ENCODE measurements around the gene TAF3.
"Not testable (repeated sequence)": the region's sequence is repeated elsewhere in the genome, so short reads cannot be mapped to it uniquely, and the experiment has no call there.

The TAF3 gene, protein sequence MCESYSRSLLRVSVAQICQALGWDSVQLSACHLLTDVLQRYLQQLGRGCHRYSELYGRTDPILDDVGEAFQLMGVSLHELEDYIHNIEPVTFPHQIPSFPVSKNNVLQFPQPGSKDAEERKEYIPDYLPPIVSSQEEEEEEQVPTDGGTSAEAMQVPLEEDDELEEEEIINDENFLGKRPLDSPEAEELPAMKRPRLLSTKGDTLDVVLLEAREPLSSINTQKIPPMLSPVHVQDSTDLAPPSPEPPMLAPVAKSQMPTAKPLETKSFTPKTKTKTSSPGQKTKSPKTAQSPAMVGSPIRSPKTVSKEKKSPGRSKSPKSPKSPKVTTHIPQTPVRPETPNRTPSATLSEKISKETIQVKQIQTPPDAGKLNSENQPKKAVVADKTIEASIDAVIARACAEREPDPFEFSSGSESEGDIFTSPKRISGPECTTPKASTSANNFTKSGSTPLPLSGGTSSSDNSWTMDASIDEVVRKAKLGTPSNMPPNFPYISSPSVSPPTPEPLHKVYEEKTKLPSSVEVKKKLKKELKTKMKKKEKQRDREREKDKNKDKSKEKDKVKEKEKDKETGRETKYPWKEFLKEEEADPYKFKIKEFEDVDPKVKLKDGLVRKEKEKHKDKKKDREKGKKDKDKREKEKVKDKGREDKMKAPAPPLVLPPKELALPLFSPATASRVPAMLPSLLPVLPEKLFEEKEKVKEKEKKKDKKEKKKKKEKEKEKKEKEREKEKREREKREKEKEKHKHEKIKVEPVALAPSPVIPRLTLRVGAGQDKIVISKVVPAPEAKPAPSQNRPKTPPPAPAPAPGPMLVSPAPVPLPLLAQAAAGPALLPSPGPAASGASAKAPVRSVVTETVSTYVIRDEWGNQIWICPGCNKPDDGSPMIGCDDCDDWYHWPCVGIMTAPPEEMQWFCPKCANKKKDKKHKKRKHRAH

DNA sequence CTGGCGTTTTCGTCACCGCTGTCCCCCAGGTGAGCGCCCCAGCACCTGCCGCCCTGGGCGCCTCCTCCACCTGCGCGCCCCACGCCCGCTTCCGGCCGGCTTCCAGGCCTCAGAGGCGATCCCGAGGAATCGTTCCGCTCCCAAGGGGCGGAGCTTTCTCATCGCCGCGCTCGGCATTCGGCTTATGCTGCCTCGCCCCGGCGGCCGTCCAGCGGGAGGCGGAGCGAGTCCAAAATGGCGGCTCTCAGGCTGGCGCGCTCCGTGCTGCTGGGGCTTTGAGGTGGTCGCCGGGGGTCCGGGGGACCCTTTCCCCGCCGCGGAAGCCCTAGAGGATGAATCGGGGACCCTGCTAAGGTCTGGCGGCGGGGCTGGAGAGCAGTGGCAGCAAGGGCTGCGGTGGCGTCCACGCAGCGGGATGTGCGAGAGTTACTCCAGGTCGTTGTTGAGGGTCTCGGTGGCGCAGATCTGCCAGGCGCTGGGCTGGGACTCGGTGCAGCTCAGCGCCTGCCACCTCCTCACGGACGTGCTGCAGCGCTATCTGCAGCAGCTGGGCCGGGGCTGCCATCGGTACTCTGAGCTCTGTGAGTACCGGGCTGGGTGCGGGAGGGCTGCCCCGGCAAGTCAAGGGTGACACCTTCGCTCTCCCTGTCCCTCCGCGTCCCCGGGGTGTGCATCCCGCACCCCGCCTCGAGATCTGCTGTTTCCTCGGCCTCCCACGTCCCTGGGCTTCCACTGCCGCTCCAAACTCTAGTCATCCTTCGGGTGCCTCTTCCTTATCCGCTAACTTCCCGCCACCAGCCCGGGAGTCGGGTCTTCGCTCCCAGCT lies at the start of gene TAF3:
Gene TAF3 (plus strand): TSS at position 211 of the 826 bp plus-strand sequence. CDS start 205 bp downstream, at position 416.
- peak; percentile 92 for DNase-seq (ENCODE audit: low spot score)

DNA sequence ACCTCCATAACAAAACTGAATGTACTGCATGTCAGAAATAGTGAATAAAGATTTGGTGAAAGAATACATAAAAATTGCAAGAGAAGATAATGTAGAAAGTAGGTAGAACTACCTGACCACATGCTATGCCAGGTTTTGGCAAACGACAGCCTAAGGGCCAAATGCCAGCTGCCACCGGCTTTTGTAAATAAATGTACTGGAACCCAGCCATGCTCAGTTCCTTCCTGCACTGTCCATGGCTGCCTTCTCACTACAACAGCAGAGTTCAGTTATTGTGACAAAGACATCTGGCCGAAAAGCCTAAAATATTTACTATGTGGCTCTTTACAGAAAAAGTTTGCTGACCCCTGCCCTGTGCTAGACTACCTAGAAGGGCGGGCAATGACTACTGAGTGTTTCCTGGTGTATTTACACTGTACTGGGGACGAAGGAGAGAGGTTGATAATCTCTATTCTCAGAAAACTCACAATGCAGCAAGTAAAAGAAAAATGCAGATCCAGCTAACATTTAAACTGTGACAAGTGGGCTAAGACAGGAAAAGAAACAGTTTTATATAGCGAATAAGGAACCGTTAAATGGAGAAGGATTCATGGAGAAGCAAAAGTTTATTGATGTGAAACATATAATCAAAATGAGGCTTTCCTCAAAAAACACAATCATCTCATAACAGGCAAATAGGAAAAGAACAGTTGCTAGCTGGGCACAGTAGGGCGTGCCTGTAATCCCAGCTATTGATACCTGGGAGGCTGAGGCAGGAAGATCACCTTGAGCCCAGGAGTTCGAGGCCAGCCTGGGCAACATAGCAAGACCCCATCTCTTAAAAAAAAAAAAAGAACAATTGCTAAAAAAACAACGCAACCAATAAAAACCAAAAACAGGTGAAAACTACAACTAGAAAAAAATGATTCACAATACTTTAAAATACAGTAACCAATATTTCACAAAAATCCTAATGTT lies 44.2 kb upstream of the TAF3 start:
- DNase-seq (ENCODE audit: low spot score), result no peak

- no peak for DNase-seq (ENCODE audit: low spot score)
These were observed 41.5 kb upstream of the TAF3 start for GRCh38 chr10:7776777-7777176.

DNA sequence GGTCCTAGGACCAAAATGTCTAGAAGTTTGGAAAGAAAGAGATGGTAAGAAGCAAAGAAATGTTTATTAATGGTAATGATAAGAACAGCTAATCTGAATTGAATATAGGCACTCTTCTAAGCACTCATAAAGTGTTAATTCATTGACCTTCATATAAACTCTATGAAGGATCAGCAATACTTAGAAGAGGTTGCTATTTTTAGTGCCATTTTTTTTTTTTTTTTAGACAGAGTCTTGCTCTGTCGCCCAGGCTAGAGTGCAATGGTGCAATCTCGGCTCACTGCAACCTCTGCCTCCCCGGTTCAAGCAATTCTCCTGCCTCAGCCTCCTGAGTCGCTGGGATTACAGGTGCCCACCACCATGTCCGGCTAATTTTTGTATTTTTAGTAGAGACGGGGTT lies 36.1 kb upstream of the TAF3 start:
- not testable (repeated sequence) for DNase-seq (ENCODE audit: low spot score)

- no peak for DNase-seq (ENCODE audit: low spot score)
These were observed 31.9 kb upstream of the TAF3 start for GRCh38 chr10:7786430-7786829.

GRCh38 chr10:7787150-7787856 lies 31.0 kb upstream of the TAF3 start:
- DNase-seq (ENCODE audit: low spot score), result no peak

GRCh38 chr10:7787857-7788638 lies 30.3 kb upstream of the TAF3 start, which contains the start of the genes ATP5F1C and KIN:
ATP5F1C (plus strand) TSS chr10:7788177; CDS start chr10:7788208, 31 bp downstream.
KIN (minus strand) TSS chr10:7787993; CDS start chr10:7787933, 60 bp downstream.
- DNase-seq (ENCODE audit: low spot score), result peak; percentile 99

GRCh38 chr10:7788639-7789286 lies 29.5 kb upstream of the TAF3 start:
- no peak for DNase-seq (ENCODE audit: low spot score)

GRCh38 chr10:7789390-7789789 lies 28.9 kb upstream of the TAF3 start:
- no peak for DNase-seq (ENCODE audit: low spot score)

- peak; percentile 58 for DNase-seq (ENCODE audit: low spot score)
These were observed 25.8 kb upstream of the TAF3 start for GRCh38 chr10:7792541-7792940.

DNA sequence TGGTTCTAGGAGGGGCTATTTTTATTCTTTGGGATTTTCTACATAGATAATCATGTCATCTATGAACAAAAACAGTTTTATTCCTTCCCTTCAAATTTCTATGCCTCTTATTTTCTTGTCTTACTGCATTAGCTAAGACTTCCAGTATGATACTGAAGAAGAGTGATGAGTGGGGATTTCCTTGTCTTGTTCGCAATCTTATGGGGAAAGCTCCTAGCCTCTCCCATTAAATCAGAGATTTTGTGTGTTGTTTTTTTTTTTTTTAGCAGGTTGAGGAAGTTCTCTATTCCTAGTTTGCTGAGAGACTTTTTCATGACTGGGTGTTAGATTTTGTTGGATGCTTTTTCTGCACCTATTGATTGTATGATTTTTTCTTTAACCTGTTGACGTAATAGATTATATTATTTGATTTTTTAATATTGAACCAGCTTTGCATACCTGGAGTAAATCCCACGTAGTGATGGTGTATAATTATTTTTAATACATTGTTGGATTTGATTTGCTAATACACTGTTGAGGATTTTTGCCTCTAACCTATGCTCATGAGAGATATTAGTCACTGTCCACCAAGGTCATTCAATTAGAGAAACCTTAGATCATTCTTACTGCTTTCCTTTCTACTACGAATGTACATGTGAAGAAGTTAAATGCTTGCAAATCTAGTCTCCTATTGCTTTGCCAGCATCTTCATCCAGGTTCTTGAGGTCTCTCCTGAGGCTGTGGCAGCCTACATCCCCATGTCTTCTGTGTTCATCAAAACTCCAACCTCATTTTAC lies 23.9 kb upstream of the TAF3 start:
- DNase-seq (ENCODE audit: low spot score), result no peak

- no peak for DNase-seq (ENCODE audit: low spot score)
These were observed 22.7 kb upstream of the TAF3 start for GRCh38 chr10:7795605-7796004.

- DNase-seq (ENCODE audit: low spot score), result no peak
These were observed 20.7 kb upstream of the TAF3 start for GRCh38 chr10:7797582-7797981.

- no peak for DNase-seq (ENCODE audit: low spot score)
These were observed 15.7 kb upstream of the TAF3 start for GRCh38 chr10:7802606-7803005.

DNA sequence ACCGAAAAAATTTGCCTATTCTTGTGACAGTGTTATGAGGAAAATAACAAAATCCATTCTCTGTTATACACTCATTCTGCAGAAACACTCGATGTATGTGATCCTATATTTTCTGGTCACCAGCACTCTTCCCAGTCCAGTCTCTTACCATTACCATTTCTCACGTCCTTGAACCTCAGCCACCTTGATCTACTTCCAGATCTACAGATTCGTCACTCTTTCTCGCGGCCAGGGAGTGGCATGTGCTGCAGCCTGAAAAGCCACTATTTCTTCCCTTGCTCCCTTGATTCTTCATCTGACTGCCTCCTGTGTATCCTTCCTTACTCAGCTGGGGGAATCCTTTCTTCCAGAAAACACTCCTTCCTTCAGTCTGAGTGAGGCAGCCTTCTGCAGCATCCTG lies 14.1 kb upstream of the TAF3 start:
- DNase-seq (ENCODE audit: low spot score), result no peak

- DNase-seq (ENCODE audit: low spot score), result no peak
These were observed 13.6 kb upstream of the TAF3 start for GRCh38 chr10:7804741-7805140.

GRCh38 chr10:7808686-7809267 lies 9.5 kb upstream of the TAF3 start:
- DNase-seq (ENCODE audit: low spot score), result no peak
